Esophagus squamous epithelium (tissue), 4 donors: ENCODE results near the gene METTL16.

ENCODE experiments used
- CTCF ChIP-seq, 6 experiments: fragments of 450-650 bp in 4 of 6; fragments of 200-600 bp in 2 of 6; sonication (generic) in 2 of 6; IDR thresholded peaks; one replicate each; pipeline ENCODE4 v1.5.1; 2016 to 2019; ENCODE audit warnings: antibody characterized with exemption in 6 of 6, mild to moderate bottlenecking in 4 of 6, moderate library complexity in 4 of 6
- POLR2A ChIP-seq, 4 donors: fragments of 450-650 bp; IDR thresholded peaks; one replicate each; pipeline ENCODE4 v1.6.1; 2017; ENCODE audit warnings: antibody characterized with exemption in 4 of 4, mild to moderate bottlenecking in 4 of 4, moderate library complexity in 3 of 4

GRCh38 chr17:2366747-2367494 lies 144.8 kb downstream of the METTL16 start:
- TF ChIP-seq CTCF (IDR thresholded peaks at IDR 0.05), result no peak
- no peak for TF ChIP-seq POLR2A (IDR thresholded peaks at IDR 0.05)
